D721Med (cell line): ENCODE data around the gene PIGH.

Source experiments
- DNase-seq: peaks from one replicate; pipeline ENCODE4 v3.0.0; 2011; ENCODE audit warnings: low spot score; ENCODE audit not compliant: insufficient read length
- FAIRE-seq: peaks from 2 replicates; lab custom pipeline; 2011; peaks lifted over from hg19 to GRCh38; lab: Jason Lieb, UNC
- TF ChIP-seq, protein P1 (sequence below): IDR thresholded peaks from 2 replicates; pipeline ENCODE4 v1.5.1; 2012; ENCODE audit warnings: mild to moderate bottlenecking, control low read depth; ENCODE audit not compliant: insufficient read depth; ENCODE audit errors: missing control alignments

The PIGH gene

GRCh38 chr14:67574806-67575205, 25.3 kb downstream of the PIGH start:
- DNase-seq (no peak), FAIRE-seq (no peak)
- TF ChIP-seq, protein P1, sequence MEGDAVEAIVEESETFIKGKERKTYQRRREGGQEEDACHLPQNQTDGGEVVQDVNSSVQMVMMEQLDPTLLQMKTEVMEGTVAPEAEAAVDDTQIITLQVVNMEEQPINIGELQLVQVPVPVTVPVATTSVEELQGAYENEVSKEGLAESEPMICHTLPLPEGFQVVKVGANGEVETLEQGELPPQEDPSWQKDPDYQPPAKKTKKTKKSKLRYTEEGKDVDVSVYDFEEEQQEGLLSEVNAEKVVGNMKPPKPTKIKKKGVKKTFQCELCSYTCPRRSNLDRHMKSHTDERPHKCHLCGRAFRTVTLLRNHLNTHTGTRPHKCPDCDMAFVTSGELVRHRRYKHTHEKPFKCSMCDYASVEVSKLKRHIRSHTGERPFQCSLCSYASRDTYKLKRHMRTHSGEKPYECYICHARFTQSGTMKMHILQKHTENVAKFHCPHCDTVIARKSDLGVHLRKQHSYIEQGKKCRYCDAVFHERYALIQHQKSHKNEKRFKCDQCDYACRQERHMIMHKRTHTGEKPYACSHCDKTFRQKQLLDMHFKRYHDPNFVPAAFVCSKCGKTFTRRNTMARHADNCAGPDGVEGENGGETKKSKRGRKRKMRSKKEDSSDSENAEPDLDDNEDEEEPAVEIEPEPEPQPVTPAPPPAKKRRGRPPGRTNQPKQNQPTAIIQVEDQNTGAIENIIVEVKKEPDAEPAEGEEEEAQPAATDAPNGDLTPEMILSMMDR, result no peak

DNA sequence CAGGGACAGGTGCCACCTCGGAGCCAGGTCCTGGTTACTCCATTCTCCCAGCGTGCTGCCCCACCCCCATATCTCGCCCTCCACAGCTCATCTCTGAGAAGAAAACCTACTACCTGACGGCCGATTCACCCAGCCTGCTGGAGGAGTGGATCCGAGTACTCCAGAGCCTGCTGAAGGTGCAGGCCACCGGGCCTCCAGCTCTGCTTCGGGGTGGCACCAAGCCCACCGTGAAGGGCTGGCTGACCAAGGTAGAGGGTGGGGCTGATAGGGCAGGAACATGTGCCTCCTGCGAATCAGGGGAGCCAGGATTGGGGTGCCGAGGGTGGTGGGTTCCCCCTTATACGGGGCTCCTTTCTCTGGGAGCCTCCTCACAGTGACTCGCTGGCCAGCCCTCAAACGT, 25.9 kb downstream of the PIGH start:
- FAIRE-seq (no peak), DNase-seq (no peak)
- TF ChIP-seq, protein P1, result no peak

GRCh38 chr14:67573228-67574010, 26.6 kb downstream of the PIGH start:
- DNase-seq, result no peak
- no peak for FAIRE-seq
- TF ChIP-seq, protein P1, result no peak

DNA sequence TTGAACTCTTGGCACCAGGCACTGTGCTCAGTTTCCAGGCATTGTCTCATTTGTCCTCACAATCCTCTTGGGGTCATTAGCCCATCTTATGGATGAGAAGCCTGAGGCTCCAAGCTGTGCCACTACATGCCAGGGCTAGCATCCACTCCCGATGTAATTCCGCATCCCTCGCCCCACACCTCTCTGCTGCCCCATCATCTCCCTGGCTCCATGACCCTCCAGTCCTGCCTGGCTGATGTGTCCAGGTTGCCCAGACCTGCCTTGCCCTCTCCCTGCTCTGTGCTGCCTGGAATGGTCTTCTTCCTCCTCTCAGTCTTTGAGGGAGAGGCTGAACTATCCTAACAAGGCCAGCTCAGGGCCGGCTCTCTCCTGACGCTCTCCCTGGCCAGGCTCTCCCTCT, 27.5 kb downstream of the PIGH start:
- FAIRE-seq (no peak), DNase-seq (no peak)
- TF ChIP-seq, protein P1, result no peak

DNA sequence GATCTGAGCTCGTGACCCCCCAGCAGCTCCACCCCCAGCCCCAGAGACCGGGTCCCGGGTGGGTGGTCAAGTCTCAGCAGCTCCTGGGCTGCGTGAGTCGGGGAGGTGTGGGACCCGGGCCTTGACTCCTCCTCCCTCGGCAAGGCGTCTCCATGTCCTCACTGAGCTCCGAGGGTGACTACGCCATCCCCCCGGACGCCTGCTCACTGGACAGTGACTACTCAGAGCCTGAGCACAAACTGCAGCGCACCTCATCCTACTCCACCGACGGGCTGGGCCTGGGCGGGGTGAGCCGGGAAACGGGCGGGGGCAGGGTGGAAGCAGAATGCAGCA, 28.1 kb downstream of the PIGH start:
- DNase-seq (no peak), FAIRE-seq (no peak)
- TF ChIP-seq, protein P1, result no peak

- TF ChIP-seq, protein P1, result peak; percentile 96
- peak; percentile 69 for DNase-seq
- no peak for FAIRE-seq
Measured at GRCh38 chr14:67571275-67571990, 28.6 kb downstream of the PIGH start.

- TF ChIP-seq, protein P1, result no peak
- DNase-seq (no peak), FAIRE-seq (no peak)
Measured at GRCh38 chr14:67570453-67570852, 29.6 kb downstream of the PIGH start.
